ENCODE measurements around the gene GYG2.

The GYG2 gene

DNA sequence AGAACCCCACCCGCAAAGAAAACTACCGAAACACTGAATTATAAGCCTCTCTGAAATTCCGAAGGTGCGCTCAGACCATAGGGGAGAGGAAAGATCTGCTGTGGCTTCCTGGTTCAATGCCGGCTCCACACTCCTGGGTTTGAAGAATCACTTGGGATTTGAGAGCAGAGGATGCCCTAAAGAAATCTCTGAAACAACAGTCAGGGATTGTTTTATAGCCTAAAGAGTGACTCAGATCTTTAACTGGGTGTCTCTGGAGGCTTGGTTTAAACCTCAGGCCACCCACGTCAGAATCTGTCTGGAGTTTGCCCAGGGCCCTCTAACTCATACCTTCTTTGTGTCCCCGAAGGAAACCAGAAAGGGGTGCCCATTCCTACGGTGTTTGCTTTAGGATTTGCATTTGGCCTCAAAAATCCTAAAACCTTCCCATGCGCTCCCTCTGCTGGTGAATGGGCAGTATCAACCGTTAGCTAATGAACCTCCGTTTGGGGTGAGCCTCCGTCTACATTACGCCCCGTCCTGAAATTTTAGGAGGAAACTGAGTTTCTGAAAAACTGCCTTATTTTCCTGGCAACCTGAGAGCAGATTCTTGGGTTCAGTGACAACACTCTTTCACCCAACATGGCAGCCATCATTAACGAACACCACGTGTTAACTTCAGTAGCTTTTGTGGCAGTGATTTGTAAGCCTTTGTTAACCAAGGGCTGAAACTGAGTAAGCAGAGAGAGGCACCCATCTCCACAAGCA, 16.4 kb upstream of the GYG2 start:
- DNase-seq (ENCODE audit: low read depth in 3 of 3, low spot score in 1 of 3): peak in 2 of 3 donors; percentile 5 to 7

DNA sequence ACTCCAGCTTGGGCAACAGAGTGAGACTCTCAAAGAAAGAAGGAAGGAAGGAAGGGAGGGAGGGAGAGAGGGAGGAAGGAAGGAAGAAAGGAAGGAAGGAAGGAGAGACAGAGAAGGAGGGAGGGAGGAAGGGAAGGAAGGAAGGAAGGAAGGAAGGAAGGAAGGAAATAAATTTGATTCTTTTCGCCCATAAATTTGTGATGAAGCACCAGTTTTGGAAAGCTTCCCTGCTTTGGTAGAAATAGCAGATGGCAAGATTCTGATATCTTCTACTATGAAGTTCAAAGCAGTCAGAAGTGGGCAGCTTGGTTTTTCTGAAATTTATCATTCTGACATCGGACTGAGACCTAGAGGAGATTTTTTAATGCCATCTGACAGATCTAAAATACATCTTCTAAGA, 11.7 kb upstream of the GYG2 start:
- no peak for DNase-seq (ENCODE audit: low read depth in 3 of 3, low spot score in 1 of 3)

DNA sequence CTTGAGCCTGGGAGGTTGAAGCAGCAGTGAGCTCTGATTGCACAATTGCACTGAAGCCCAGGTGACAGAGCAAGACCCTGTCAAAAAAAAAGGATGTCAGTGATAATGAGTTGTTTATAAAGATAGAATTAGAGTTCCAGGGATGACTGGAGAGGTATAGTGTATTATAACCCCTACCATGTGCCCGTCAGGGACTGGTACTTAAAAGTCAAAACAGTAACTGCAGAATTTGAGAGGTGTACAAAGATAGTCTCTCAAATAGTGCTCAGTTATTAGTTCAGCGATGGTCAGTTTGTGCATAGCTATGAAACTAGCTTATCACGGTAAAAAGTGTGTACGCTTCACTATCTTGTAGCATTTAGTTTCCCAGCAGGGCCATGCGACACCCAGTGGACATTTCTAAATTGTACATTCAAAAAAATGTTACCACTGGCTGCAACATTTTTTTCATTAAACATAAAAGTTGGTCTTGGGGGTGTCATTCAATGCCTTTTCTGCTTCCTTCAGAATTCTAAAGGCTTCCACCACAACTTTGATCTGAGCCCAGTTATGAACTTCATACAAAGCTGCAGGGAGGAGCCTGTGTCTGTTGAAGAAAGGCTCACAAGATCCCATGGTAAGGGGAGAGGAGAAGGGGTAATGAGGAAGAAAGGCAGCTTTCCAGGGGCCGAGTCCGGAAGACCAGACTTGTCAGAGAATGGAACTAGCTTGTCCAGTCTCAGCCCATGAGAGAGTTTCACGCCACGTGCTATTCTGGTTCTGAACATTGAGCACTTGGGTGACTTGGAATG, 9.2 kb upstream of the GYG2 start:
- no peak for DNase-seq (ENCODE audit: low read depth in 3 of 3, low spot score in 1 of 3)

DNA sequence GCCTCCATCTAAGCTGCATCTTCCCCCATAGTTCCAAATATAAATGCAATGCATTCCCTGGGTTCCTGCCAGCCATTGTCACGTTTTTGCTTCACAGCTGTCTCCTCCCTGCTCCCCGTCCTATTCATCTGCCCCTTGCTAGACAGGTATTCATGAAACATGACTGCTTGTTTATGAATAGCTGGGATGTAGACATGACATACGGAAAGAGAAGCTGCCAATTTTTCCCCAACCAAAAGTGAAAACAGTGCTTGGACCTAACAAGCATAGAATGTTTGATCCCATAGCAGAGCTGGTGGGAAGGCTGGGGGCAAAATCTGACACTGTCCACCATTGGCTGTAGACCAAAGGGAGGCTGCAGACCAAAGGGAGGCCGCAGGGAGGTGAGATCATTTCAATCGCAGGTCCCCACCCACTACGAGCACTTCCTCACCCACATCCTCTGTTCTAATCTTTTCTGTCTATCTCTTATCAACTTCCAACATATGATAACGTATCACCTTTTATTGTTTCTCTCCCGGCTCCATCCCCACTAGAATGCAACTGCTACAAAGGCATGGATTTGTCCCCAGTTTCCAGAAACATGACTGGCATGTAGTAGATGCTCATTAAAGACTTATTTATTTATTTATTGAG, 8.5 kb upstream of the GYG2 start:
- no peak for DNase-seq (ENCODE audit: low read depth in 3 of 3, low spot score in 1 of 3)

DNA sequence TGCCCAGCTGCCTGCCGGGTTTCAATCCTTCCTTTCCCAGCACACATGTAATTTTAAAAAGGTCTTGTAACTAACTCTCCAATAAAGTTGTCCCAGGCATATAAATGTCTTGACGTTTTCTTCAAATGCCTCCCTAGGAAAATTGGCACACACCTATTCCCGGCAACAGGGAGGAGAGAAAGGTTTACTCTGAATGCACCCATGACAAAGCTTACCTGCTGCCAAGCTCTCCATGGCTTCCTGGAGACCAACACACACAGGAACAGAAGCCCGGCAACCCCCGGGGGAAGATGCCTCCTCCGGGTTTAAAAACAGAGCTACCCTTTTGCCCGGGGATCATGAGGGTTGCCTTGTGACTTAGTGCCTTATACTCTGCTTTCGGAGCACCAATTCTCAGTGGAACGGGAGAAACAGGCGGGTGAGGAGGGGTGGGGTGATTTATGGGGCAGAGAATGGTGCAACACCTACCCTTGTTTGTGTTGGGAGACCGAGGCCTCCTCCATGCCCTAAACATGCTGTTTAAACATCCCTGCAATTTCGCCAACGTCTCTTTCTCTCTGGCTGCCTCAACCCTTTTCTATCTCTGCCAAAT, 4.8 kb upstream of the GYG2 start:
- DNase-seq (ENCODE audit: low read depth in 3 of 3, low spot score in 1 of 3): no peak

DNA sequence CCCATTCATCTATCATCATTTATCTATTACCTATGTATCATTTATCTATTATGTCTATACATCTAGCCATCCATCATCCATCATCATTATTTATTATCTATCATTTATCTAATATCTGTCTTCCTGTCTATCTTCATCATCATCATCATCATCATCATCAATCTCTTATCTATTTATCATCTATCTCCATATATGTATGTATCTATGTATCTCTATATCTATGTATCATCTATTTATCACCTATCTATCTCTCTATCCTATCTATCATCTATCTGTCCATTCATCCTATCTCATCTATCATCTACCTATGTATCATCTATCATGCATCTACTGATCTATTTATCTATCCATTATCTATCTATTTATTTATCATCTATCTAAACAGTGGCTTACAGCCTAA, 3.8 kb upstream of the GYG2 start:
- DNase-seq (ENCODE audit: low read depth in 3 of 3, low spot score in 1 of 3): no peak

DNA sequence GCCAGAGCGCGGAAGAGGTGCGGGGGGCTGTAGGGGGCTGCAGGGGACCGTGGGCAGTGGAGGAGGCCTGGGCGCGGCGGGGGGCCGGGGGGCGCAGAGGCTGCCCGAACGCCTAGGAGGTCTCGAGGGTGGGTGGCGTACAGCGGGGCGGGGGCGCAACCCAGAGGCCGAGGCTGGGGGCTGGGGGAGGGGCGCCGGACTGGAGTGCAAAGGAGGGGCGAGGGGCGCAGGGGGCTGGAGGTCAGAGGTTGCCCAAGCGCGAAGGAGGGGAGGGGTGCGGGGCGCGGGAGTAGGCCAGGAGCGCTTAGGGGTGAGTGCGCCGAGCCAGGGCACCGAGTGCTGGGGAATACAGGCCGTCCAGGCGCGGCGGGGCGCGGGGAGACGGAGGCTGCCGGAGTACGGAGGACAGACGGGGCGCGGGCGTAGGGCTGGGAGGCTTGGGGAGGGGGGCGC, 255 bp downstream of the GYG2 start:
- DNase-seq (ENCODE audit: low read depth in 3 of 3, low spot score in 1 of 3): no peak

DNA sequence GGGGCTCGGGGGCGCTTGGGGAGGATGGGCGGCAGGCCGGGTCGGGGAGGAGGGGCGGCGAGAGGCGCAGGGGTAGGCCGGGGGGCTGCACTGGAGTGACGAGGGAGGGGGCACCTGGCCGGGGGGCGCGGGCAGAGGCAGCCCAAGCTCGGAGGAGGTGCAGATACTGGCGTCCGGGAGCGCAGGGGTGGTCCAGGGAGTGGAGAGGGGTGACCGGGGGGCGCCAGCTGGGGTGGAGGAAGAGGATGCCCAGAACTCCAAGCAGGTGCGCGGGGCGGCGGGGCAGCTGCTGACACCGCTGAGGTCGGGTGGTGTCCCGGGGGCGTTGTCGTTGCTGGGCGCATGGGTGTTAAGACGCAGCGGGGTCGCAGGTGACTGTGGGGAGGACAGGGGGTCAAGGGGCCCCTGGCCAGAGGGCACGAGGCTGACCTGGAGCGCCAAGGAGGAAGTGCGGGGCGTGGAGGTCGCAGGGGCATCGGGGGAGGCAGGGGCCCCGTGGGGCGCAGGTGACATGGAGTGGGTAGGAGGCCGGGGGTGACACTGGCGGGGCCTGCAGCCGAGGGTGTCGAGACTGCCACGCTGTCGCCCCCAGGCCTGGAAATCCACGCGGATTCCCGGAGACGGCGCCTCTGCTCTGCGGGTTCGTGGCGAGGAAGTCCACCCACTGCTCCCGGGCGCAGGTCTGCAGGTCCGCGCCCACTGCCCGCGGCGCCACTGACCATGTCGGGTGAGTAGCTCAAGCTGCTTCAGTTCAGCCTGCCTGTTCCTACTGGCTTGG, 928 bp downstream of the GYG2 start:
- no peak for DNase-seq (ENCODE audit: low read depth in 3 of 3, low spot score in 1 of 3)

DNA sequence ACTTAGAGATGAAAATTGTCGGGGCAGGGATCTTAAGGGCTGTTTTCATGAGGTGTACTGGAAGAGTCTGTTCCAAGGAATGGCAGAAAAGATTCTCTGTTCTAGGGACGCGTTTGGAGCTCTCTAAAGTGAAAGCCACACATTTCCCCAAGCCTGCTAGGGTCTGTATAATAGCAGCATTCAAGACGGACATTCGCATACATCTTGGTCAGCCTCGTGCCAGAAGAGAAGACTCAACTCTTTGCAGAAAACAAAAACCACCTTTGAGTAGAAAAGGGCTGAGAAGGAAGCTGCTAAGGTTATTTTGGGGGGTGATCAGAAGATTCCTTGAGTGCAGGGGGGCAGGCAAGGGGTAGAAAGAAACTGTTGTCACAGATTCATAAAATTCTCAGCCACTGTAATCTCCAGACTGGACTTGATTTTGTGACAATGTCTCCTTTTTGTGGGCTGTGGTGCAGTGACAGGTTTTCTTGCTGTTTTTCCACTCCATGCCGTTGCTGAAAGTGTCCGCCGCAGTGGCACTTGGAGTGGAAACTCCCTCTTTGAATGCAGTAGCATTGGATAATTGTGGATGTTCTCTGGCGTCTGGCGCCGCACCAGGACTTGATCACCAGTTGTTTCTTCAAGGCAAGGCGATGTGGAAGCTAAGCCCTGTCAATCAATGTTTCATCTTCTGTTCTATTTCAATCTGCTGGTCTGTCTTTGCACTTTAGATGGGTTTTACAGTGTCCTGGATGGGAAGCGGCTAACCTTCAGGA, 2.9 kb downstream of the GYG2 start:
- no peak for DNase-seq (ENCODE audit: low read depth in 3 of 3, low spot score in 1 of 3)

DNA sequence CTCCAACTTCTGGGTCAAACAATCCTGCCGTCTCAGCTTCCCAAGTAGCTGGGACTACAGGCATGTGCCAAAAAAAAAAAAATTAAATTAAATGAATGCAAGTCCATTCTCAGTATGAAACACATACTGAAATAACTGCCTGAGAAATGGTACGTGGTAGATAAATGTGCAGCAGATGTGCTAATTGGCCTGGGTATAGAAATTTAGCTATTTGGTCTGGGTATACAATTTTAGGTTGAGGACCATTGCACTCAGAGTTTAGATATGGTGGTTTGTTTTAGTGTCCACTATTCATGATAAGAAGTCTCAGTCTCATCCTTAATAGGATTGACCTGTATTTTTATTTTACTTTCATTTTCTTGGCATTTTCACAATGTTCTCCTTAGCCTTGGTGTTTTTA, 9.2 kb downstream of the GYG2 start:
- no peak for DNase-seq (ENCODE audit: low read depth in 3 of 3, low spot score in 1 of 3)

DNA sequence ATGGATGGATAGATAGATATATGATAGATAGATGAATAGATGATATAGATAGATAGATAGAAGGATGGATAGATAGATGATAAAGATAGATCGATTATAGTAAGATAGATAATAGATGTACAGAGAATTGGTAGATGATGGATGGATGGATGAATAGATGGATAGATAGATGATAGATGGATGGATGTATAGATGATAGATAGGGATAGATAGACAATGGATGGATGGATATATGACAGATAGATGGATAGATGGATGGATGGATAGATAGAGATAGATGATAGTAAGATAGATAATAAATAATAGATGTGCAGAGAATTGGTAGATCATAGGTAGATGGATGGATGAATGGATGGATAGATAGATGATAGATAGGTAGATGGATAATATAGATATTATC, 12.2 kb downstream of the GYG2 start:
- no peak for DNase-seq (ENCODE audit: low read depth in 3 of 3, low spot score in 1 of 3)

DNA sequence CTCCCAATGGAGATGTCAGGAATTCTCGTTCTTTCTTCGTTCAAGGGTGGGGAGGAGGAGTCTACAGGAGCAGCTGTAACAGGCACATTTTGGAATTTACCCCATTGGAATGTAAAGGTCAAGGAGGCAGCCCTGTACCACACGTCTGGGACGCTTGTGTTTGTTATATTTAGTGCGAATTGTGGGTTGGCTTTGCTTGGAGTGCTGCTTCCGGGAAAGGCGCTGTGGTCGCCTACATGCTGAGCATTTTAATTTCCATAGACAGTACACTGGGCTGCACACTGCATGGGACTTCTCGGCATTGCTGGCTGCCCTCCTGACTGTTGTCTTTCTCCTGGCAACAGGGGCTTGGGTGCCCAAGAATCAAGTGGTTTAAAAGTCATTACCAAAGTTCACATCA, 12.8 kb downstream of the GYG2 start:
- DNase-seq (ENCODE audit: low read depth in 3 of 3, low spot score in 1 of 3): no peak

DNA sequence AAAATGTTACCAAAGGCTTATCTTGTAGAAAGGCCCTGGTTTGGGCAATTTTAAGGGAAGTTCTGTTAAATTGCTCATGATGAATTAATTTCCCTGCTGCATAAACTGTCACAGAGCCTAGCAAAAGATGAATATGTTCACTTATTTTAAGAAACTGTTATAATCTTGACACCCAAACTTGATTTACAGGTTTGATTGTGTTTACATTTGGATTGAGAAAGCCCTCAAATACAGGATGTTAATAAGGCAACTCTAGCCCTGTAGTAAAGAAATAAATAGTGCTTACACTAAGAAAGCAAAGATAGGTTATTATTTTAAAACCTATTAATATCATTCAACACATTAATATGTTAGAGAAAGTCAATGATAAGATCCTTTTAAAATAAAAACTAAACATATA, 18.3 kb downstream of the GYG2 start:
- no peak for DNase-seq (ENCODE audit: low read depth in 3 of 3, low spot score in 1 of 3)

DNA sequence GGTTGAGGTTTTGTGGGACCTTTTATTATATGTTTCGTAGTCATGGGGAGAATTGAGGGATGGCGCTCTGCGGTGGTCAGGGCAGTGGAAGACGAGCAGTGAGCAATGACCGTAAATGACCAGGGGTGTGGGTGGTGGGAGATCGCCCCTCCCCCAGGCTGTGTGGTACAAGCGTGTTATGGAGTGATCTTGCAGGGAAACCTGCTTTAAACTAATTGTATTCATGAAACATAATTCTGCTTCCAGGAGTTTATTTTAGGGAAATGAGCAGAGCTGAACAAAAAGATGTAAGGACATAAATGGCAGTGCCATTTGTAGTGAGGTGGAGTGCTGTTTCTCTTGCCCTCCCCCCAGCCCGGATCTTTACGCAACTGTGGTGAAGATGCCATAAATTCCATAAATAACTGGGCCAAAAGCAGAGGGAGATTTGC, 20.2 kb downstream of the GYG2 start:
- DNase-seq (ENCODE audit: low read depth in 3 of 3, low spot score in 1 of 3): no peak

DNA sequence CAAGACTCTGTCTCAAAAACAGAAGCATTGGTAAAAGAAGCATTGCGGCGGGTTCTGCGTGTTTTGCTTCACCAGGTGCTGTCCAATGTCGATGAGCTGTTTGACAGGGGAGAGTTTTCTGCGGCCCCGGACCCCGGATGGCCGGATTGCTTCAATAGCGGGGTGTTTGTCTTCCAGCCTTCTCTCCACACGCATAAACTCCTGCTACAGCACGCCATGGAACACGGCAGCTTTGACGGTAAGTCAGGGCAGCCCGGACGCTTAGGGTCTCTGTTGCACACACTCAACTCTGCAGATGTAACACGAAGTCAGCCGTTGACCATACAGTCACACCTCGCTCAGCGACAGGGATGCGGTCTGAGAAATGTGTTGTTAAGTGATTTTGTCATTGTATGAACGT, 26.2 kb downstream of the GYG2 start:
- no peak for DNase-seq (ENCODE audit: low read depth in 3 of 3, low spot score in 1 of 3)

DNA sequence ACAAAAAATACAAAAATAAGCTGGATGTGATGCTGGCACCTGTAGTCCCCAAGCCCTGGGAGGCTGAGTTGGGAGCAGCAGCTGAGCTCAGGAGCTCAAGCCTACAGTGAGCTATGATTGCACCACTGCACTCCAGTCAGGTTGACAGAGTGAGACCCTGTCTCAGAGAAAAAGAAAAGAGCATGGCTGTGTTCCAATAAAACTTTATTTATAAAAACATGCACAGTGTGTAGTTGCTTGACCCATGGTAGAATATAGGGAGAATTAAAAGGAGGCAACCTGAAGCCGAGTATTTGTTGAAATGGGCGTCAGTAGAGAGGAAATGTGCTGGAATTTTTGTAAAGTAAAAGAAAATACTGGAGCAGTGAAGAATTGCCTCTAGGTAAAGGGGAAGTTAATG, 27.0 kb downstream of the GYG2 start:
- no peak for DNase-seq (ENCODE audit: low read depth in 3 of 3, low spot score in 1 of 3)

DNA sequence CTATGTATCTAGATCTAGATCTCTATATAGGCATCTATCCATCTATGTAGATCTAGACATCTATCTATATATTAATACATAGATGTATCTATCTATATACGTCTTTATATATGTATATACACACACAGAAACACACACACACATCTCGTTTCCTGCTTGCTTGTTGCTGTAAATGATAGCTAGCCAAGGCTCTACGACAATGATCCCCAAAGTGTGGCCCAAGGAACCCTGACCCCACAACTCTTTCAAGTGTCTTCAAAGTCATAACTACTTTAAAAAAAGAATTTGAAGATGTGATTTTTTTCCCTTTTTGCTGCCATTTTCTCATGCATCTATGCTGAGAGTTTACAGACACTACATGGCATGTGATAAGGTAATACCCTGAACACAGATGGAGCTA, 28.8 kb downstream of the GYG2 start:
- no peak for DNase-seq (ENCODE audit: low read depth in 3 of 3, low spot score in 1 of 3)

DNA sequence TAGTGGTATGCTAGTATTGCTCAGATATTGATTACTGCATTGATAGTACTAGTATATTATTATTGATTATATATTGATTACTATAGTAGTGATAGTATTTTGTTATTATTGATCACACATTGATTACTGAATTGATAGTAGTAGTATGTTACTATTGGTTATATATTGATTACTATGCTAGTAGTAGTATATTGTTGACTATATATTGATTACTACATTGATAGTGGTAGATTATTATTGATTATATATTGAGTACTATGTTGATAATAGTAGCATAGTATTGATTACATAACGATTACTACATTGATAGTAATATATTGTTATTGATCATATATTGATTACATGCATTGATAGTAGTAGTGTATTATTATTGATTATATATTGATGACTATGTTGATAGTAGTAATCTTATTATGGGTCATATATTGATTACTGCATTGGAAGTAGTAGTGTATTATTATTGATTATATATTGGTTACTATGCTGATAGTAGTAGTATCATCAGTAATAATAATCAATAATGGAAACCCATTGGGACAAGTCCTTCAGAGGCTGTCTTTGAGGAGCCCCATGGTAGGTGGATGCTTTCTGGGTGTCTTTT, 30.6 kb downstream of the GYG2 start:
- no peak for DNase-seq (ENCODE audit: low read depth in 3 of 3, low spot score in 1 of 3)

DNA sequence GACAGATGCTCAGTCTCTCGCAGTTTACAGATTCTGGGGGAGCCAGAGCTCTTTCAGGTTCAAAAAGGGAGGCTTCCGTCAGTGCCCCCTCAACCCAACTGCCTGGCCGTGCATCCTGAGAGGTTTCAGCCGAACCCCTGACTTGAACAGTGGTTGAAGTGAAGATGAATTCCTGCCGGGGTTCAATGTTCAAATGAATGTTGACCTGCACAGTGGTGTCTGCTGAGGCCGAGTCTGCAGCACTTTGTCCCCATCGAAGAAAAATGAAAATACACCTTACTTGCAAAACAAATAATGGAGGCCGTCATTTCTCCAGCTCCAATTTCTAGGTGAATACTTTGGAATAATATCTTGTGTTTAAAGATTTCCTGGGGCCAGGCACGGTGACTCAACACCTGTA, 33.7 kb downstream of the GYG2 start:
- no peak for DNase-seq (ENCODE audit: low read depth in 3 of 3, low spot score in 1 of 3)

DNA sequence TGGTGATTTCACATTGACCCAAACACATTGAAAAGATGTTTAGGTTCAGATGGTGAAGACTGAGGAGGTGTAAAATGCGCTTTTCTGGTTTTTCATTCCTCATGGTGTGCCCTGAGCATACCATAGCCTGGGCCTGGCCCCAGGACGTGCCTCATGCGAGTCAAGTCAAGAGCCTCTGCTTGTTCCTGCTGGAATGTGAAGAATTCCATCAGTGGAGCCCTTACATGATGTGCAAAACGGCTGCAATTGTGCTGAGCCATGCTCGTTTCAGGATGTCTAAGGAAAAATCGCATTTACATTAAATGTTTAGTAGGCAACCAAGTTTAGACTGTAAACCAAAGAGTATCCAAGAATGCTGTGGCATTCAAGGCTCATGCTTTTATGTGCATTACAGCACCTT, 34.9 kb downstream of the GYG2 start:
- DNase-seq (ENCODE audit: low read depth in 3 of 3, low spot score in 1 of 3): no peak

All from stimulated activated CD4-positive, alpha-beta T cell treated with anti-CD3 and anti-CD28 coated beads, TNF-alpha, amount 100 ng/mL, for 1 hour (primary cell).